ENCODE measurements around the gene PLA2G15. TPM values are rescaled to one million over a fixed set of nuclear protein-coding genes. Genes with fewer than 3 reads are reported as not detected.

Gene PLA2G15
- polyA plus RNA-seq, 1 of the 3 experiments (the other 2 are of a cell fraction): 23.9 TPM

GRCh38 chr16:68242085-68242484 is 3.1 kb upstream of the PLA2G15 start:
- no peaks in the 10 kb centered on the region for H3K9me2 ChIP-seq
- POLR2A ChIA-PET: no interaction called here
- H3F3A ChIP-seq (replicated peaks; ENCODE audit: insufficient read depth): peaks cover 3% of the 10 kb centered on the region
- CTCF ChIA-PET: no interaction called here
- no peaks in the 10 kb centered on the region for H3K36me3 ChIP-seq (replicated peaks in 1 of 2; ENCODE audit: control insufficient read depth in 1 of 2, insufficient read depth in 2 of 2, low read length in 1 of 2)
- H3K27me3 ChIP-seq (ENCODE audit: insufficient read depth): no peaks in the 10 kb centered on the region
- peaks cover 7 to 18% of the 10 kb centered on the region in 2 experiments; a peak in 2 of 4 replicates for H3K4me1 ChIP-seq (ENCODE audit: control insufficient read depth in 1 of 2, insufficient read depth in 2 of 2, low read depth in 1 of 2, low read length in 1 of 2)
- no peak overlapping the region for H3K4me3 ChIP-seq (ENCODE audit: low read depth in 2 of 2, low read length in 1 of 2)
- no peak overlapping the region for H3K27ac ChIP-seq (ENCODE audit: low read depth in 2 of 2, low read length in 1 of 2)
- DNase-seq: no peak
- no peaks in the 10 kb centered on the region for H4K20me1 ChIP-seq (ENCODE audit: insufficient read depth)
- no peak overlapping the region for H3K4me2 ChIP-seq
- peaks cover 13% of the 10 kb centered on the region for H3K79me2 ChIP-seq (ENCODE audit: insufficient read depth)
- no peak overlapping the region for H2AFZ ChIP-seq (ENCODE audit: low read depth)
- H3K9ac ChIP-seq: no peak overlapping the region
- H3K9me3 ChIP-seq: no peaks in the 10 kb centered on the region
- 95% methylated on average over 7 of the region's 7 CpGs for WGBS (ENCODE audit: low lambda C conversion rate)
- TF ChIP-seq REST (IDR thresholded peaks at IDR 0.05; ENCODE audit: low read depth, low read length) (no peak), NRF1 (IDR thresholded peaks at IDR 0.05; ENCODE audit: low read depth, low read length) (no peak), TCF12 (IDR thresholded peaks at IDR 0.05) (no peak), SMC3 (IDR thresholded peaks at IDR 0.05; ENCODE audit: low read depth, low read length) (no peak), USF2 (IDR thresholded peaks at IDR 0.05; ENCODE audit: borderline replicate concordance, low read depth, low read length) (no peak), MEF2A (IDR thresholded peaks at IDR 0.05; ENCODE audit: borderline replicate concordance, low read depth) (no peak), GABPA (IDR thresholded peaks at IDR 0.05; ENCODE audit: low read depth) (no peak), POLR2AphosphoS5 (IDR thresholded peaks at IDR 0.05; ENCODE audit: low read depth, low read length) (no peak), RCOR1 (IDR thresholded peaks at IDR 0.05; ENCODE audit: low read length) (no peak), NFIC (IDR thresholded peaks at IDR 0.05; ENCODE audit: borderline replicate concordance) (no peak), RFX5 (IDR thresholded peaks at IDR 0.05; ENCODE audit: low read length) (no peak), JUND (IDR thresholded peaks at IDR 0.05) (no peak), CTCF (IDR thresholded peaks at IDR 0.05) (no peak), RAD21 (IDR thresholded peaks at IDR 0.05; ENCODE audit: low read length) (no peak), FOXM1 (IDR thresholded peaks at IDR 0.05; ENCODE audit: low read depth) (no peak)
